Parathyroid adenoma (tissue), 2 donors: ENCODE results near the gene THOC3.
"Not testable (repeated sequence)": the region's sequence is repeated elsewhere in the genome, so short reads cannot be mapped to it uniquely, and the experiment has no call there.

Experiments
- H2AFZ ChIP-seq: fragments of 300-600 bp; sonication (generic); one replicate; pipeline ENCODE4 v1.7.0; 2017; ENCODE audit warnings: antibody characterized with exemption, mild to moderate bottlenecking
- H3K27ac ChIP-seq: fragments of 300-600 bp; sonication (generic); one replicate; pipeline ENCODE4 v1.7.0; 2017
- H3K27me3 ChIP-seq: fragments of 300-600 bp; sonication (generic); one replicate; pipeline ENCODE4 v1.7.0; 2017; ENCODE audit warnings: low read length; ENCODE audit not compliant: control insufficient read depth, insufficient read depth
- H3K36me3 ChIP-seq: fragments of 300-600 bp; sonication (generic); one replicate; pipeline ENCODE4 v1.7.0; 2017; ENCODE audit warnings: low read length; ENCODE audit not compliant: control insufficient read depth, insufficient read depth
- H3K4me1 ChIP-seq: fragments of 300-600 bp; sonication (generic); one replicate; pipeline ENCODE4 v1.7.0; 2017; ENCODE audit warnings: control low read depth
- H3K4me2 ChIP-seq: fragments of 300-600 bp; sonication (generic); one replicate; pipeline ENCODE4 v1.7.0; 2017; ENCODE audit warnings: low read length
- H3K4me3 ChIP-seq: fragments of 300-600 bp; sonication (generic); one replicate; pipeline ENCODE4 v1.7.0; 2017; ENCODE audit warnings: low read depth, low read length
- H3K79me2 ChIP-seq: fragments of 300-600 bp; sonication (generic); one replicate; pipeline ENCODE4 v1.7.0; 2017; ENCODE audit warnings: control low read depth
- H3K9ac ChIP-seq: fragments of 300-600 bp; sonication (generic); one replicate; pipeline ENCODE4 v1.7.0; 2017; ENCODE audit warnings: mild to moderate bottlenecking
- H3K9me3 ChIP-seq: fragments of 300-600 bp; sonication (generic); one replicate; pipeline ENCODE4 v1.7.0; 2017; ENCODE audit warnings: low read length; ENCODE audit not compliant: control insufficient read depth
- donor health status: primary hyperparathyroidism.

Gene THOC3

DNA sequence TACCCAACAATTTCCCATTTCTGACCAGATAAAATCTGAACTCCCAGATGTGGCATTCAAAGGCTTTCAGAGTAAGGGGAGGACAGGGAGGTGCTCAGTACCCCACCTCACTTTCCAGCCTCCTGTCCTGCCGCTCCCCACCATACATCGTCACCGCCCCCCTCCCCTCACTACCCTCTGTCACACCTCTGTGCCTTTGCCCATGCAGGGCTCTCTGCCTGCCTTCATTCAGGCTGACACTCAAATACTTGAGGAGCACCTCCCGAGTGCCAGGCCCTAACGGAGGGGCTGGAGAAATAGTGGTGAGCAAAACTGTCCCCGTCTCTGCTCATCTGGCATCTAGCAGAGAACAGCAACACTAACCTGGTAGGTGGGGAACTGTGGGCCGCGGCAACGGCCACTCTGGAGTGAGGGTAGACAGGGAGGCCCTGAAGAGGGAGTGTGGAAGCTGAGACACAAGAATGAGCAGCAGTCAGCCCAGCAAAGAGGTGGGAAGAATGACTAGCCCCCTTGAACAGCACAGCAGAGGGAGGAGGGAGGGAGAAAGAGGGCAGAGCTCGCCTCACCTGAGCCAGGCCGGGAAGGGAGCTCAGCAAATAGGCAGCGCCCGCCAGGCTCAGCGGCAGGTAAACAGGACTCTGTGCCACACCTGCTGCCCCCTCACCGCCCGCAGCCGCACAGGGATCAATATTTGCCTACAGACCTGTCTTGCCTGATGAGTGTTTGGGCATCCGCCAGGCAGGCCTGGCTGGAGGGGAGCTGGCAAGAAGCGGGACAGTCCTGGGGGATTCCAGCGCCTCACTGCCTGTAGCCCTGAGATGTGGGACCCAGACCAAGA lies 54.1 kb downstream of the THOC3 start:
- H3K79me2 ChIP-seq, H3K9me3 ChIP-seq, H3K36me3 ChIP-seq, H3K4me2 ChIP-seq, H3K9ac ChIP-seq, H3K4me1 ChIP-seq, H3K27me3 ChIP-seq, H3K4me3 ChIP-seq: not testable (repeated sequence)
- Histone ChIP-seq H3K27ac (peak overlapping the region; percentile 43), H2AFZ (peak overlapping the region; percentile 95)

- H3K36me3 ChIP-seq, H3K27me3 ChIP-seq, H3K4me3 ChIP-seq, H2AFZ ChIP-seq, H3K9ac ChIP-seq, H3K4me1 ChIP-seq, H3K79me2 ChIP-seq, H3K4me2 ChIP-seq, H3K27ac ChIP-seq, H3K9me3 ChIP-seq: not testable (repeated sequence)
These were observed 58.0 kb downstream of the THOC3 start for GRCh38 chr5:175910072-175910471.
